Hepatocyte (in vitro differentiated cells): ENCODE data around the gene ZGPAT. TPM values are rescaled to one million over a fixed set of nuclear protein-coding genes. Genes with fewer than 3 reads are reported as not detected.

ENCODE experiments used
- DNase-seq: peaks from one replicate; pipeline ENCODE4 v3.0.0-alpha.2; 2016; ENCODE audit warnings: low spot score
- H2AFZ ChIP-seq: fragments of 200-600 bp; sonication (generic); 2 replicates; pipeline ENCODE4 v1.6.0; 2016; ENCODE audit warnings: antibody characterized with exemption, mild to moderate bottlenecking
- H3K27ac ChIP-seq: fragments of 200-600 bp; sonication (generic); 2 replicates; pipeline ENCODE4 v1.5.1; 2016; ENCODE audit warnings: mild to moderate bottlenecking
- H3K27me3 ChIP-seq: fragments of 200-600 bp; sonication (generic); 2 replicates; pipeline ENCODE4 v1.6.1; 2016
- H3K36me3 ChIP-seq: fragments of 200-600 bp; sonication (generic); replicated peaks from 2 replicates; pipeline ENCODE4 v1.5.1; 2016; ENCODE audit warnings: low read depth; ENCODE audit not compliant: insufficient read depth
- H3K4me1 ChIP-seq: fragments of 200-600 bp; sonication (generic); 2 replicates; pipeline ENCODE4 v1.5.1; 2016; ENCODE audit warnings: mild to moderate bottlenecking, moderate library complexity; ENCODE audit not compliant: insufficient read depth
- H3K4me2 ChIP-seq: fragments of 200-600 bp; sonication (generic); 2 replicates; pipeline ENCODE4 v1.6.0; 2016
- H3K4me3 ChIP-seq: fragments of 200-600 bp; sonication (generic); 2 replicates; pipeline ENCODE4 v1.5.1; 2016; ENCODE audit warnings: mild to moderate bottlenecking
- H3K79me2 ChIP-seq: fragments of 200-600 bp; sonication (generic); 2 replicates; pipeline ENCODE4 v1.6.0; 2017; ENCODE audit warnings: mild to moderate bottlenecking
- H3K9me2 ChIP-seq: fragments of 200-600 bp; sonication (generic); replicated peaks from 2 replicates; pipeline ENCODE4 v1.6.0; 2017; ENCODE audit warnings: mild to moderate bottlenecking; ENCODE audit not compliant: insufficient read depth
- H3K9me3 ChIP-seq: fragments of 200-600 bp; sonication (generic); 2 replicates; pipeline ENCODE4 v1.5.1; 2016; ENCODE audit warnings: low read depth, mild to moderate bottlenecking
- H4K20me1 ChIP-seq: fragments of 200-600 bp; sonication (generic); 2 replicates; pipeline ENCODE4 v1.6.0; 2016; ENCODE audit warnings: mild to moderate bottlenecking; ENCODE audit not compliant: insufficient read depth, poor library complexity, severe bottlenecking
- EZH2 ChIP-seq: fragments of 200-600 bp; sonication (generic); IDR thresholded peaks from 2 replicates; pipeline ENCODE4 v1.6.1; 2016; ENCODE audit warnings: antibody characterized with exemption, mild to moderate bottlenecking, borderline replicate concordance
- EZH2phosphoT487 ChIP-seq: fragments of 200-600 bp; sonication (generic); IDR thresholded peaks from one replicate; pipeline ENCODE4 v1.6.1; 2018; ENCODE audit warnings: antibody characterized with exemption, mild to moderate bottlenecking, low read depth, moderate library complexity; ENCODE audit not compliant: unreplicated experiment, severe bottlenecking
- WGBS: methylation state at CpG from one replicate; pipeline ENCODE4 v1.1.6; 2016; ENCODE audit warnings: low lambda C conversion rate; ENCODE audit errors: missing lambda C conversion rate; 5-methylcytosine and 5-hydroxymethylcytosine counted together
- polyA plus RNA-seq: library from polyadenylated mRNA; unstranded; fragments of >200 nt; fragmentation: Nextera tagmentation; extraction: Ambion mirVana; gene quantifications from 2 replicates; pipeline ENCODE4 v1.2.1, GENCODE V29; 2016
- total RNA-seq: library from RNA; depleted of rRNA; stranded (reverse); fragments of >200 nt; gene quantifications from 2 replicates; pipeline ENCODE4 v1.2.3, GENCODE V29; 2014
- TF ChIP-seq, protein P1 (sequence below): fragments of 200-600 bp; sonication (generic); IDR thresholded peaks from 2 replicates; pipeline ENCODE4 v1.5.1; 2016; ENCODE audit warnings: antibody characterized with exemption, mild to moderate bottlenecking; ENCODE audit not compliant: poor library complexity

ZGPAT gene
- total and polyA plus RNA-seq, 2 experiments from 2014 or later, result 18.6 to 41.7 TPM

DNA sequence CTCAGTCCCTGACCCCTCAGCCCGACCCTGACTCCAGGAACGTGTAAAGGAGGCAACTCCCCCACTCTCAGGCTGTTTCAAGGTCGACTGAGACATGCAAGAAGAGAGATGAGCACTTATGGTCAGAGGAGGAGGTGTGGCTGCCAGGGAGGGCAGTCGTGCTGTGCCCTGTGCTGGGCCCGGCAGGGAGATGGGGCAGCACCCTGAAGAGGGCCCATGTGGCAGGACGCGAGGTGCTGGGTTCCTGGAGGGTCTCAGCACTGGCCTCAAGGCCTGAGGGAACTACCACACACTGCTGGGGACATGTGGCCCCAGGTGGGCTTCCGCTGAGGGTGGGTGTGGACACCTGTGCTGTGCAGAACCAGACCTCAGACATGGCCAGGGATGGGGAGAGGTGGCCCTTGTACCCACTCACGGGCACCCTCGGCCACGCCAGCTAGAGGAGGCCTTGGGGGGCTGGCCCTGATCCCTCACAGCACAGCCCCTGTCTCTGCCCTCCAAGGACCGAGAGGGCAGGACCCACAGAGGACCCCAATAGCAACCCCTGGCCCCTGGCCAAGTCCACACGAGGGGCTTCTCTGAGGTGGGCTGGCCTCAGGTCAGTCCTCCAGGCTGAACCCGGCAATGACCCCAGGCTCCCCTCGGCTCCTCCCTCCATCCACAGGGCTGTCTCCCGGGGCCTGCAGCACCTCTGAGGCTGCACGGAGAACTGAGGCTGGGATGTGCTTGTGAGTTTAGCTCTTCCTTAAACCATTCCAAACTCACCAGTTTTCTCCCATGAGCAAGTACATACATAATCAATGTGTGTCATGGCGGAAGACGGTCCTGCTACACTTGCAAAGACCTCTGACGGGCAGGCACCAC is 40.5 kb downstream of the ZGPAT start:
- no peak overlapping the region for H2AFZ ChIP-seq
- H3K79me2 ChIP-seq, result no peaks in the 10 kb centered on the region
- H3K4me2 ChIP-seq, result no peak overlapping the region
- H4K20me1 ChIP-seq, result no peaks in the 10 kb centered on the region
- H3K9me2 ChIP-seq, result no peaks in the 10 kb centered on the region
- no peaks in the 10 kb centered on the region for H3K9me3 ChIP-seq
- WGBS, result 86% methylated on average over 20 of the region's 20 CpGs
- H3K27ac ChIP-seq, result no peak overlapping the region
- H3K4me3 ChIP-seq, result no peak overlapping the region
- TF ChIP-seq, protein P1, sequence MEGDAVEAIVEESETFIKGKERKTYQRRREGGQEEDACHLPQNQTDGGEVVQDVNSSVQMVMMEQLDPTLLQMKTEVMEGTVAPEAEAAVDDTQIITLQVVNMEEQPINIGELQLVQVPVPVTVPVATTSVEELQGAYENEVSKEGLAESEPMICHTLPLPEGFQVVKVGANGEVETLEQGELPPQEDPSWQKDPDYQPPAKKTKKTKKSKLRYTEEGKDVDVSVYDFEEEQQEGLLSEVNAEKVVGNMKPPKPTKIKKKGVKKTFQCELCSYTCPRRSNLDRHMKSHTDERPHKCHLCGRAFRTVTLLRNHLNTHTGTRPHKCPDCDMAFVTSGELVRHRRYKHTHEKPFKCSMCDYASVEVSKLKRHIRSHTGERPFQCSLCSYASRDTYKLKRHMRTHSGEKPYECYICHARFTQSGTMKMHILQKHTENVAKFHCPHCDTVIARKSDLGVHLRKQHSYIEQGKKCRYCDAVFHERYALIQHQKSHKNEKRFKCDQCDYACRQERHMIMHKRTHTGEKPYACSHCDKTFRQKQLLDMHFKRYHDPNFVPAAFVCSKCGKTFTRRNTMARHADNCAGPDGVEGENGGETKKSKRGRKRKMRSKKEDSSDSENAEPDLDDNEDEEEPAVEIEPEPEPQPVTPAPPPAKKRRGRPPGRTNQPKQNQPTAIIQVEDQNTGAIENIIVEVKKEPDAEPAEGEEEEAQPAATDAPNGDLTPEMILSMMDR, result no peak
- TF ChIP-seq EZH2, result no peak
- no peak for TF ChIP-seq EZH2phosphoT487
- peak; percentile 4 for DNase-seq
- no peaks in the 10 kb centered on the region for H3K27me3 ChIP-seq
- no peaks in the 10 kb centered on the region for H3K36me3 ChIP-seq
- H3K4me1 ChIP-seq, result no peaks in the 10 kb centered on the region

DNA sequence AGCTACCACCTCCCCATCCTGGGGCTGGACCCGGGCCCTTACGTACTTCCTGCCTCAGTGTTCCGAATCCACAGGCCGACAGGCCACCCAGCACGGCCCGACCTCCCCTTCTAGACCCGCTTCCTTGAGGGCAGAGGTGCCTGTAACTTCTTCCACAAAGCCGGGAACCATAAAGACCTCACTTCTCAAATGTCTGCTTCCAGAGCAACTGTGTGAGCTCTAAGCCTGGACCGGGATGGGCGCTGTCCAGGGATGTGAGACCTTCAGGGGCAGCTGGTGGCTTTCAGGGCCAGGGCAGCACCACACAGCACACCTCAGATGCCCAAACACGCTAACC is 41.1 kb downstream of the ZGPAT start:
- Histone ChIP-seq H3K4me3 (no peak overlapping the region), H3K9me3 (no peaks in the 10 kb centered on the region), H3K27ac (no peak overlapping the region), H3K4me2 (no peak overlapping the region), H2AFZ (no peak overlapping the region), H3K36me3 (no peaks in the 10 kb centered on the region), H3K4me1 (no peaks in the 10 kb centered on the region), H3K79me2 (no peaks in the 10 kb centered on the region), H4K20me1 (no peaks in the 10 kb centered on the region), H3K9me2 (no peaks in the 10 kb centered on the region), H3K27me3 (no peaks in the 10 kb centered on the region)
- WGBS, result 89% methylated on average over 11 of the region's 11 CpGs
- no peak for DNase-seq
- TF ChIP-seq EZH2 (no peak), EZH2phosphoT487 (no peak)
- TF ChIP-seq, protein P1, result no peak

DNA sequence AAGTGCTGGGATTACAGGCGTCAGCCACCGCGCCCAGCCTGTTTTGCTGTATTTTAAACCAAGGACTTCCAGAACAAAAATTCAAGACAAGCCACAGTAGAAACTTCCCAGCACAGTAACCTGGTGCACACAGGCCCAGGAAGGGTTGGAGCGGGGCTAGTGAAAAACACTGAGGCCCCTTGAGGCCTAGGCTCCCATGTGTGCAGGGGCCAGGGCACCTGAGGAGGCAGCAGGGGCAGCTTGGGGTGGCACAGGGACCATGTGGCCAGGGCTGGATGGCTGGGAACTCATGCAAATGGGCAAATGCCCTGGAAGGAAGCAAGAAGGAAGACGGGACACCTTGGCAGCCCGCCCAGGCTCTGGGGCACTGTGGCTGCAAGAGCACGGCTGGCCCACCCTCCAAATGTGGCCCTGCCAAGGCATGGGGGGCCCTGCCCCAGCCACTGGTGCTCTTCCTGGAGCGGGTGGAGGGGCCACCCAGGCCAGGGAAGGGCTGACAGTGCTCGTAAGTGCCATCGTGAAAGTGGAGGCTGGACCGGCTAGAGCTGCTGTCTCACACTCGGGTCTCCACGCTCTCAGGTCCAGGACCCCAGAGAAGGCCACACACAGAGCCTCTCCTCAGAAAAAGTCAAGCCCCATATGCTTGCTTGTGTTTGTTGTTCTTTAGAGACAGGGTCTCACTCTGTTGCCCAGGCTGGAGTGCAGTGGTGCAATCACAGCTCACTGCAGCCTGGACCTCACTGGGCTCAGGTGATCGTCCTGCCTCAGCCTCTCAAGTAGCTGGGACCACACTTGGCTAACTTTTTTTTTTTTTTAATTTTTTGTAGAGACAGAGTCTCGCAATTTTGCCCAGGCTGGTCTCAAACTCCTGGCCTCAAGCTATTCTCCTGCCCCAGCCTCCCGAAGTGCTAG is 42.0 kb downstream of the ZGPAT start:
- H3K27me3 ChIP-seq, result no peaks in the 10 kb centered on the region
- H3K27ac ChIP-seq, result no peak overlapping the region
- H2AFZ ChIP-seq, result no peak overlapping the region
- H4K20me1 ChIP-seq, result no peaks in the 10 kb centered on the region
- H3K4me3 ChIP-seq, result no peak overlapping the region
- no peaks in the 10 kb centered on the region for H3K9me2 ChIP-seq
- no peaks in the 10 kb centered on the region for H3K9me3 ChIP-seq
- WGBS, result 95% methylated on average over 16 of the region's 16 CpGs
- no peaks in the 10 kb centered on the region for H3K36me3 ChIP-seq
- no peaks in the 10 kb centered on the region for H3K79me2 ChIP-seq
- H3K4me1 ChIP-seq, result no peaks in the 10 kb centered on the region
- TF ChIP-seq, protein P1, result no peak
- TF ChIP-seq EZH2 (no peak), EZH2phosphoT487 (no peak)
- peak; percentile 10 for DNase-seq
- H3K4me2 ChIP-seq, result no peak overlapping the region
